ENCODE data around the gene RNF26. TPM values are rescaled to one million over a fixed set of nuclear protein-coding genes. Genes with fewer than 3 reads are reported as not detected.

RNF26 gene
- polyA plus RNA-seq, 4 donors, result 6.5 to 28.3 (median 17.5) TPM

DNA sequence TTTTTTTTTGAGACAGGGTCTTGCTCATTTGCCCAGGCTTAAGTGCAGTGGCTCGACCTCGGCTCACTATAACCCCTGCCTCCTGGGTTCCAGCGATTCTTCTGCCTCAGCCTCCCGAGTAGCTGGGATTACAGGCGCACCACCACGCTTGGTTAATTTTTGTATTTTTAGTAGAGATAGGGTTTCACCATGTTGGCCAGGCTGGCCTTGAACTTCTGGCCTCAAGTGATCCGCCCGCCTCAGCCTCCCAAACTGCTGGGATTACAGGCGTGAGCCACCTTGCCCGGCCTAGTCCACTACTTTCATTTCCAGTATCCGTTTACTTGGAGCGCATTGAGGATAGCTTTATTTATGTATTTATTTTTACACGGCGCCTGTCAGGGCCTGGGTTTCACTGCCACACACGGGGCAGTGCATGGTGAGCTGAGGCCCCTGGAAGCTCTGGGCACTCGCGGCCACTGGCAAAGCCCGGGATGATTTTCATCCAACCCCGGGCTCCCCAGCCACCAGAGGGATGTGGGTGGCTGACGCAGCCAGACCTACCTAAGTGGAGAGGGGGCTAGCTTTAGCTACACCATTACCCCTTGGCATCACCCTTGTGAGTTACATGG is 11.3 kb upstream of the RNF26 start:
- H3K36me3 ChIP-seq (ENCODE audit: control insufficient read depth in 3 of 3, insufficient read depth in 2 of 3, low read depth in 1 of 3, low read length in 3 of 3), result no peaks in the 10 kb centered on the region

DNA sequence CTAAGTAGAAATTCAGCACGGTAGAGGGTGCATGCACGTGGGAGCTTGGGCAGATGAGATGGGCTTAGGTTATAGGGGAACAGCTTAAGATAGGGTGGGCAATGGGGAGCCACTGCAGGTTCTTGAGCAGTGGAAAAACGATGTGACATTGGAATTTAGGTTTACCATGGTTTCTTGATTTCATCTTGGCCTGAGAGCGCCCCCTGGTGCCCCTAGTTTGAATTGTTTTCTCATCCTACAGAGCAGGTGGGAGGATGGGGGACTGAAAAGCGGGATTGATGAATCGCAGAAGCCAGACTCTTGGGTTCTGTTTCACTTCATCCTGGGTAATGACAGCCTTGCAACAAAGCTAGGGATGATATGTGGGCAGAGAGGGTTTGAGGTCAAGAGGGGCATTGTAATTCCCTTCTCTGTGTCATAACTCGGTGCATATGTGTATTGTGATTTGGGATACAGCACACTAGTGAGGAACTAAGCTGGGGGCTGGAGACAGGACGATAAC is 10.7 kb upstream of the RNF26 start:
- no peaks in the 10 kb centered on the region for H3K9me3 ChIP-seq (ENCODE audit: control insufficient read depth in 2 of 2, insufficient read depth in 1 of 2, low read depth in 1 of 2, low read length in 1 of 2)
- H3K36me3 ChIP-seq (ENCODE audit: control insufficient read depth in 3 of 3, insufficient read depth in 2 of 3, low read depth in 1 of 3, low read length in 3 of 3), result no peaks in the 10 kb centered on the region
- no peak overlapping the region for H3K27ac ChIP-seq (ENCODE audit: low read depth in 1 of 3, low read length in 2 of 3)
- WGBS, 3 donors, result 17 to 19% (median 19%) methylated on average over 8 of the region's 8 CpGs
- FAIRE-seq, result no peak
- no peak overlapping the region for H3K4me3 ChIP-seq (ENCODE audit: low read depth in 1 of 3, low read length in 3 of 3)
- peaks cover 0 to 28% (median 0%) of the 10 kb centered on the region in 3 donors for H3K27me3 ChIP-seq (ENCODE audit: control insufficient read depth in 3 of 3, insufficient read depth in 3 of 3, low read length in 3 of 3)
- H3K4me1 ChIP-seq (ENCODE audit: control insufficient read depth in 3 of 3, insufficient read depth in 2 of 3, low read depth in 1 of 3, low read length in 2 of 3), result peaks cover 0 to 25% (median 0%) of the 10 kb centered on the region in 3 donors
- peak; percentile 62 to 78 for DNase-seq

More for the DNA sequence above, 11.3 kb upstream of the RNF26 start:
- peaks cover 0 to 28% (median 0%) of the 10 kb centered on the region in 3 donors for H3K4me1 ChIP-seq (ENCODE audit: control insufficient read depth in 3 of 3, insufficient read depth in 2 of 3, low read depth in 1 of 3, low read length in 2 of 3)
- FAIRE-seq, result no peak
- WGBS, 3 donors, result 82 to 88% (median 85%) methylated on average over 18 to 20 of the region's 20 CpGs
- no peak overlapping the region for H3K27ac ChIP-seq (ENCODE audit: low read depth in 1 of 3, low read length in 2 of 3)
- DNase-seq, result no peak
- no peaks in the 10 kb centered on the region for H3K9me3 ChIP-seq (ENCODE audit: control insufficient read depth in 2 of 2, insufficient read depth in 1 of 2, low read depth in 1 of 2, low read length in 1 of 2)
- H3K4me3 ChIP-seq (ENCODE audit: low read depth in 1 of 3, low read length in 3 of 3), result no peak overlapping the region
- peaks cover 0 to 32% (median 0%) of the 10 kb centered on the region in 3 donors for H3K27me3 ChIP-seq (ENCODE audit: control insufficient read depth in 3 of 3, insufficient read depth in 3 of 3, low read length in 3 of 3)

DNA sequence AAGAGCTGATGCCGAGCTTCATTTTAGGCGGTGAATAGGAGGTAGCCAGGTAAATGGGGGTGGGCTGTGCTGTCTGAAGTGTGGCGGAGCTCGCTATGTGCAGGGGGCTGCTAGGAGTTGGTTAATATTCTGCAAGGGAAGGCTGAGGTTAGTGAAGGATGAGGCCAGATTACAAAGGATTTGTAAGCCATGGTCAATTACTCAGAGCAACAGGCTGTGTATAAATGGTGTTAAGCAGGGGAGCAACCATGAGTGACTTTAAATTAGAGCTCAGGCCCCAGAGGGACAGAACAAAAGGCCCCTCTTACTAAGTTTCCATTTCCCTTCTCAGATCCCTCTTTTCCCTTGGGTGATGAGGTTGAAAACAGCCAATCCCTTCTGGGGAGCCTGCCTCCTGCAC is 10.1 kb upstream of the RNF26 start:
- H3K27me3 ChIP-seq (ENCODE audit: control insufficient read depth in 3 of 3, insufficient read depth in 3 of 3, low read length in 3 of 3), result peaks cover 0 to 22% (median 0%) of the 10 kb centered on the region in 3 donors
- H3K9me3 ChIP-seq (ENCODE audit: control insufficient read depth in 2 of 2, insufficient read depth in 1 of 2, low read depth in 1 of 2, low read length in 1 of 2), result no peaks in the 10 kb centered on the region
- H3K4me3 ChIP-seq (ENCODE audit: low read depth in 1 of 3, low read length in 3 of 3), result no peak overlapping the region
- H3K4me1 ChIP-seq (ENCODE audit: control insufficient read depth in 3 of 3, insufficient read depth in 2 of 3, low read depth in 1 of 3, low read length in 2 of 3), result peaks cover 0 to 19% (median 0%) of the 10 kb centered on the region in 3 donors
- DNase-seq, result no peak
- no peak for FAIRE-seq
- 60 to 71% (median 70%) methylated on average over 4 of the region's 4 CpGs for WGBS, 3 donors
- H3K36me3 ChIP-seq (ENCODE audit: control insufficient read depth in 3 of 3, insufficient read depth in 2 of 3, low read depth in 1 of 3, low read length in 3 of 3), result no peaks in the 10 kb centered on the region
- no peak overlapping the region for H3K27ac ChIP-seq (ENCODE audit: low read depth in 1 of 3, low read length in 2 of 3)

DNA sequence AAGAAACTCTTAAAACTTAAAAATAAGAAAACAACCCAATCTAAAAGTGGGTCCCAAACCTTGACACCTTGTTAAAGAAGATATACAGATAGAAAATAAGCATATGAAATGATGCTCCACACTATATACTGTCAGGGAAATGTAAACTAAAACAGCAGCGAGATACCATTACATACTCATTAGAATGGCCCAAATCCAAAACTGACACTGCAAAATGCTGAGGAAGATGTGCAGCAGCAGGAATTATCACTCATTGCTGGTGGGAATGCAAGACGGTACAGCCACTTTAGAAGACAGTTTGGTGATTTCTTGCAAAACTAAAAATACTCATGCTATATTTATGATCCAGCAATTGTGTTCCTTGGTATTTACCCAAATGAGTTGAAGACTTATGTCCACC is 5.0 kb upstream of the RNF26 start:
- FAIRE-seq, result no peak
- 58 to 69% (median 59%) methylated on average over 2 of the region's 2 CpGs for WGBS, 3 donors

DNA sequence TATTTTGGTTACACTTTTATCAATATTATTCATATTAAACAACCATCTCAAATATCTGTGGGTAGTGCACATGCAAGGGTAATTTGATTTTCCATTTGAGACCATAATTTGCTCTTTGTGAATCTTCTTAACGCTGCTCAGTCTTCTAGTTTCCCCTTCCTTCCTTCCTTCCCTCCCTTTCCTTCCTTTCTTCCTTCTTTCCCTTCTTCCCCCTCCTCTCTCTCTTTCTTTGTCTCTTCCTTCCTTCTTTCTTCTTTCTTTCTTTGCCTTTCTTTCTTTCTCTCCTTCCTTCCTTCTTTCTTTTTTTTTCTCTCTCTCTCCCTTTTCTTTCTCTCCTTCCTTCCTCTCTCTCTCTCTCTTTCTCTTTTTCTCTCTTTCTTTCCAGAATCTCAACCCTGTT is 4.1 kb upstream of the RNF26 start:
- Histone ChIP-seq H3K4me3 (ENCODE audit: low read depth in 1 of 3, low read length in 3 of 3) (no peak overlapping the region), H3K27me3 (ENCODE audit: control insufficient read depth in 3 of 3, insufficient read depth in 3 of 3, low read length in 3 of 3) (no peaks in the 10 kb centered on the region), H3K36me3 (ENCODE audit: control insufficient read depth in 3 of 3, insufficient read depth in 2 of 3, low read depth in 1 of 3, low read length in 3 of 3) (peaks cover 0 to under 1% (median 0%) of the 10 kb centered on the region in 3 donors), H3K9me3 (ENCODE audit: control insufficient read depth in 2 of 2, insufficient read depth in 1 of 2, low read depth in 1 of 2, low read length in 1 of 2) (no peaks in the 10 kb centered on the region), H3K4me1 (ENCODE audit: control insufficient read depth in 3 of 3, insufficient read depth in 2 of 3, low read depth in 1 of 3, low read length in 2 of 3) (peaks cover 0 to 4% (median 4%) of the 10 kb centered on the region in 3 donors), H3K27ac (ENCODE audit: low read depth in 1 of 3, low read length in 2 of 3) (no peak overlapping the region)
- DNase-seq (no peak), FAIRE-seq (no peak)
- WGBS, 3 donors, result 44 to 67% (median 65%) methylated on average over 1 of the region's 1 CpG

More for the DNA sequence above, 5.0 kb upstream of the RNF26 start:
- Histone ChIP-seq H3K4me3 (ENCODE audit: low read depth in 1 of 3, low read length in 3 of 3) (no peak overlapping the region), H3K27ac (ENCODE audit: low read depth in 1 of 3, low read length in 2 of 3) (no peak overlapping the region), H3K36me3 (ENCODE audit: control insufficient read depth in 3 of 3, insufficient read depth in 2 of 3, low read depth in 1 of 3, low read length in 3 of 3) (no peaks in the 10 kb centered on the region), H3K4me1 (ENCODE audit: control insufficient read depth in 3 of 3, insufficient read depth in 2 of 3, low read depth in 1 of 3, low read length in 2 of 3) (no peaks in the 10 kb centered on the region), H3K9me3 (ENCODE audit: control insufficient read depth in 2 of 2, insufficient read depth in 1 of 2, low read depth in 1 of 2, low read length in 1 of 2) (no peaks in the 10 kb centered on the region), H3K27me3 (ENCODE audit: control insufficient read depth in 3 of 3, insufficient read depth in 3 of 3, low read length in 3 of 3) (no peaks in the 10 kb centered on the region)
- DNase-seq, result no peak

DNA sequence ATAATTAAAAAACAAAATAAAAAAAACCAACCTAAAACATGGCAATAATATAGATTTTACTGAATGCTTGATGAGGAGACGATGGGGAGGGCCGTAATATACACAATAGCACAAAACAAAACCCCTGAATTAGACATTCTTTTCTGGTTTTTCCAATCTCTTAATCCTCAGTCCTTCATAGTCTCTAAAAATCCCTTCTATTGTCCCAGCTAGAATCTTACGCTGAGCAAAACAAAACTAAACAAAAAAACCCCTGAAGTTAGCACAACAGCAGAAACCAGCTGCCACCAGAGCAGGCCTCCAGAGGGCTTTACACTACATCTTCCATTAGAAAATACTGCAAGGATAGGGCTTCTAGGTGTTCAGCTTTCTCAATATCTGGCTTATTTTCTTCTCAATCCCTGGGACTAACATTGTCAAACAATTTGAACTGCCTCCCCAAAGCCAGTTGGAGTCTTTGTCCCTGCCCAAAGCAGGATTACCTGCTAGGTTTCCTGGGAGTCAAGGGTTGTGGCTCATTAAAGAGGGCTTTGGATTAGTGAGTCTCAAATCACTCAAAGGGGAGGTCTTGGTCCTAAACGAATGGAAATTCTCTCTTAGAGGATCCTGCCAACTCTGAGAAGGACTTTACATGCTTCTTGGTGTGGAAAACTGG is 2.1 kb upstream of the RNF26 start:
- H3K27me3 ChIP-seq (ENCODE audit: control insufficient read depth in 3 of 3, insufficient read depth in 3 of 3, low read length in 3 of 3), result no peaks in the 10 kb centered on the region
- H3K27ac ChIP-seq (ENCODE audit: low read depth in 1 of 3, low read length in 2 of 3), result no peak overlapping the region
- no peak overlapping the region for H3K4me3 ChIP-seq (ENCODE audit: low read depth in 1 of 3, low read length in 3 of 3)
- no peaks in the 10 kb centered on the region for H3K9me3 ChIP-seq (ENCODE audit: control insufficient read depth in 2 of 2, insufficient read depth in 1 of 2, low read depth in 1 of 2, low read length in 1 of 2)
- FAIRE-seq (no peak), DNase-seq (no peak)
- peaks cover 0 to 14% (median 5%) of the 10 kb centered on the region in 3 donors for H3K4me1 ChIP-seq (ENCODE audit: control insufficient read depth in 3 of 3, insufficient read depth in 2 of 3, low read depth in 1 of 3, low read length in 2 of 3)
- peaks cover 0 to 20% (median 2%) of the 10 kb centered on the region in 3 donors for H3K36me3 ChIP-seq (ENCODE audit: control insufficient read depth in 3 of 3, insufficient read depth in 2 of 3, low read depth in 1 of 3, low read length in 3 of 3)
- 69 to 85% (median 82%) methylated on average over 4 of the region's 4 CpGs for WGBS, 3 donors

DNA sequence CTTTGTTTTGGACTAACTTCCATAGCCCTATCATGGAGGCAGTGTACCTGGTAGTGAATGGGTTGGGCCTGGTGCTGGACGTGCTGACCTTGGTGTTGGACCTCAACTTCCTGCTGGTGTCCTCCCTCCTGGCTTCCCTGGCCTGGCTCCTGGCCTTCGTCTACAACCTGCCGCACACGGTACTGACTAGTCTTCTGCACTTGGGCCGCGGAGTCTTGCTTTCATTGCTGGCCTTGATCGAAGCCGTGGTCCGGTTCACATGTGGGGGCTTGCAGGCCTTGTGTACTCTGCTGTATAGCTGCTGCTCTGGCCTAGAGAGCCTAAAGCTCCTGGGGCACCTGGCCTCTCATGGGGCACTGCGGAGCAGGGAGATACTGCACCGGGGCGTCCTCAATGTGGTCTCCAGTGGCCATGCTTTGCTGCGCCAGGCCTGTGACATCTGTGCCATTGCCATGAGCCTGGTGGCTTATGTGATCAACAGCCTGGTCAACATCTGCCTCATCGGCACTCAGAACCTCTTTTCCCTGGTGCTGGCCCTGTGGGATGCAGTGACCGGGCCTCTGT is 846 bp downstream of the RNF26 start:
- peaks cover 0 to 27% (median 2%) of the 10 kb centered on the region in 3 donors for H3K36me3 ChIP-seq (ENCODE audit: control insufficient read depth in 3 of 3, insufficient read depth in 2 of 3, low read depth in 1 of 3, low read length in 3 of 3)
- H3K4me3 ChIP-seq (ENCODE audit: low read depth in 1 of 3, low read length in 3 of 3), result peak overlapping the region in 2 of 3 donors; percentile 88 to 93
- FAIRE-seq (no peak), DNase-seq (no peak)
- H3K9me3 ChIP-seq (ENCODE audit: control insufficient read depth in 2 of 2, insufficient read depth in 1 of 2, low read depth in 1 of 2, low read length in 1 of 2), result no peaks in the 10 kb centered on the region
- H3K4me1 ChIP-seq (ENCODE audit: control insufficient read depth in 3 of 3, insufficient read depth in 2 of 3, low read depth in 1 of 3, low read length in 2 of 3), result peaks cover 3 to 37% (median 5%) of the 10 kb centered on the region in 3 donors
- H3K27me3 ChIP-seq (ENCODE audit: control insufficient read depth in 3 of 3, insufficient read depth in 3 of 3, low read length in 3 of 3), result peaks cover 0 to 15% (median 0%) of the 10 kb centered on the region in 3 donors
- peak overlapping the region in 2 of 3 donors; percentile 61 to 76 for H3K27ac ChIP-seq (ENCODE audit: low read depth in 1 of 3, low read length in 2 of 3)
- 65 to 72% (median 71%) methylated on average over 15 of the region's 15 CpGs for WGBS, 3 donors

DNA sequence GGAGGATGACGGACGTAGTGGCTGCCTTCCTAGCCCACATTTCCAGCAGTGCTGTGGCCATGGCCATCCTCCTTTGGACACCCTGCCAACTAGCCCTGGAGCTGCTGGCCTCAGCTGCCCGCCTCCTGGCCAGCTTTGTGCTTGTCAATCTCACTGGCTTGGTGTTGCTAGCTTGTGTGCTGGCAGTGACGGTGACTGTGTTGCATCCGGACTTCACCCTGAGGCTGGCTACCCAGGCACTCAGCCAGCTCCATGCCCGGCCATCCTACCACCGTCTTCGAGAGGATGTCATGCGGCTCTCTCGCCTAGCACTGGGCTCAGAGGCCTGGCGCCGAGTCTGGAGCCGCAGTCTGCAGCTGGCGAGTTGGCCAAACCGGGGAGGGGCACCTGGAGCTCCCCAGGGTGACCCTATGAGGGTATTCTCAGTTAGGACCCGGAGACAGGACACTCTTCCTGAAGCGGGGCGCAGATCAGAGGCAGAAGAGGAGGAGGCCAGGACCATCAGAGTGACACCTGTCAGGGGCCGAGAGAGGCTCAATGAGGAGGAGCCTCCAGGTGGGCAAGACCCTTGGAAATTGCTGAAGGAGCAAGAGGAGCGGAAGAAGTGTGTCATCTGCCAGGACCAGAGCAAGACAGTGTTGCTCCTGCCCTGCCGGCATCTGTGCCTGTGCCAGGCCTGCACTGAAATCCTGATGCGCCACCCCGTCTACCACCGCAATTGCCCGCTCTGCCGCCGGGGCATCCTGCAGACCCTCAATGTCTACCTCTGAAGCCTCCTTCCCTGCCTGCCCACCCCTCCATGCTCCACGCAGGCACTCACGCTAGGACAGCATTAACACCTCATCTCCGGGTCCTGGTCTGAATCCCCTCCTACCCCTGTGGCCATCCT is 1.6 kb downstream of the RNF26 start:
- 86 to 89% (median 87%) methylated on average over 30 of the region's 30 CpGs for WGBS, 3 donors

More for the DNA sequence above, 1.6 kb downstream of the RNF26 start:
- Histone ChIP-seq H3K4me3 (ENCODE audit: low read depth in 1 of 3, low read length in 3 of 3) (no peak overlapping the region), H3K27me3 (ENCODE audit: control insufficient read depth in 3 of 3, insufficient read depth in 3 of 3, low read length in 3 of 3) (peaks cover 0 to 22% (median 0%) of the 10 kb centered on the region in 3 donors), H3K4me1 (ENCODE audit: control insufficient read depth in 3 of 3, insufficient read depth in 2 of 3, low read depth in 1 of 3, low read length in 2 of 3) (peaks cover 3 to 44% (median 5%) of the 10 kb centered on the region in 3 donors), H3K27ac (ENCODE audit: low read depth in 1 of 3, low read length in 2 of 3) (no peak overlapping the region), H3K9me3 (ENCODE audit: control insufficient read depth in 2 of 2, insufficient read depth in 1 of 2, low read depth in 1 of 2, low read length in 1 of 2) (no peaks in the 10 kb centered on the region), H3K36me3 (ENCODE audit: control insufficient read depth in 3 of 3, insufficient read depth in 2 of 3, low read depth in 1 of 3, low read length in 3 of 3) (peaks cover 0 to 27% (median 2%) of the 10 kb centered on the region in 3 donors)
- FAIRE-seq, result no peak
- no peak for DNase-seq

Data from small intestine (tissue), 7 donors.